Natural killer cell (primary cell): ENCODE data around the gene TMEM187. TPM values are rescaled to one million over a fixed set of nuclear protein-coding genes. Genes with fewer than 3 reads are reported as not detected.

ENCODE experiments used
- ATAC-seq, 3 donors: fragments of 150-1000 bp in 2 of 3; fragments of 200-7000 bp in 1 of 3; cut with Tn5 transposase; 1 replicate in 1 of 3; 2 replicates in 2 of 3; pipeline ENCODE4 v1.10.0; 2021; ENCODE audit warnings: mild to moderate bottlenecking in 2 of 3, moderate library complexity in 2 of 3
- DNase-seq, 2 donors: peaks; one replicate each; pipeline versions ENCODE4 v3.0.0 to v3.0.0-alpha.2; 2013 to 2021; ENCODE audit warnings: mixed read lengths in 1 of 2
- H3K27ac ChIP-seq: one replicate; pipeline ENCODE4 v1.5.1; 2013; ENCODE audit warnings: mild to moderate bottlenecking, low read length
- H3K27me3 ChIP-seq: one replicate; pipeline ENCODE4 v1.6.1; 2013; ENCODE audit warnings: low read length; ENCODE audit not compliant: control insufficient read depth, insufficient read depth
- H3K36me3 ChIP-seq: one replicate; pipeline ENCODE4 v1.6.1; 2013; ENCODE audit warnings: low read length; ENCODE audit not compliant: control insufficient read depth, insufficient read depth
- H3K4me1 ChIP-seq: one replicate; pipeline ENCODE4 v1.6.1; 2013; ENCODE audit warnings: low read length; ENCODE audit not compliant: control insufficient read depth, insufficient read depth
- H3K4me3 ChIP-seq: one replicate; pipeline ENCODE4 v1.5.1; 2013; ENCODE audit warnings: low read length
- H3K9me3 ChIP-seq: one replicate; pipeline ENCODE4 v1.6.1; 2013; ENCODE audit warnings: low read length; ENCODE audit not compliant: control insufficient read depth, insufficient read depth
- H3K27ac Mint-ChIP-seq, 2 donors: one replicate each; pipeline ENCODE4 v1.8.0; 2022; ENCODE audit warnings: mild to moderate bottlenecking in 2 of 2, mixed read lengths in 2 of 2, moderate library complexity in 1 of 2
- H3K27me3 Mint-ChIP-seq, 2 donors: one replicate each; pipeline ENCODE4 v1.8.0; 2022; ENCODE audit warnings: low read depth in 2 of 2, mixed read lengths in 2 of 2
- H3K36me3 Mint-ChIP-seq: one replicate; pipeline ENCODE4 v1.8.0; 2022; ENCODE audit warnings: mixed read lengths
- H3K4me1 Mint-ChIP-seq, 2 donors: one replicate each; pipeline ENCODE4 v1.8.0; 2022; ENCODE audit warnings: mixed read lengths in 2 of 2
- H3K4me3 Mint-ChIP-seq: one replicate; pipeline ENCODE4 v1.8.0; 2022; ENCODE audit warnings: mild to moderate bottlenecking, moderate library complexity, mixed read lengths
- H3K9me3 Mint-ChIP-seq, 2 donors: one replicate each; pipeline ENCODE4 v1.8.0; 2022; ENCODE audit warnings: mixed read lengths in 2 of 2
- CTCF ChIP-seq: fragments of 200-600 bp; IDR thresholded peaks from one replicate; pipeline ENCODE4 v1.8.0; 2022; ENCODE audit warnings: antibody characterized with exemption
- WGBS: methylation state at CpG from one replicate; pipeline ENCODE4 v1.1.7; 2013; ENCODE audit warnings: missing lambda C conversion rate; ENCODE audit not compliant: insufficient coverage; 5-methylcytosine and 5-hydroxymethylcytosine counted together
- intact Hi-C: fragments of 100-400 bp; cut with micrococcal nuclease; formaldehyde crosslinking; loops from one replicate; pipeline ENCODE4 v1.14.2; 2022
- total RNA-seq, 4 donors: library from RNA; stranded (reverse); fragments of 120-200 nt in 1 of 4; gene quantifications; one replicate each; pipeline versions ENCODE4 v1.2.3 to v1.2.4, GENCODE V29; 2013 to 2022

Gene TMEM187
- total RNA-seq, 3 donors from 2014 or later (not counting 1 experiment from before 2014, with no cell fraction given) = 1.2 to 4.3 (median 1.4) TPM

- no peak for ATAC-seq
- H3K4me1 ChIP-seq = peaks cover 51% of the 10 kb centered on the region
Observed at GRCh38 chrX:153967536-153968224, 4.9 kb upstream of the TMEM187 start.

GRCh38 chrX:153968255-153968654 is 4.3 kb upstream of the TMEM187 start:
- intact Hi-C loops = loop anchor here (5.0 kb wide), 2 partner anchors 41 to 206 kb away; partner anchors contain the start of genes ARHGAP4 and PLXNB3
- 16% methylated on average over 8 of the region's 9 CpGs for WGBS
- peaks cover 32 to 48% of the 10 kb centered on the region in 2 donors for H3K4me1 Mint-ChIP-seq

More at GRCh38 chrX:153967536-153968224, 4.9 kb upstream of the TMEM187 start:
- Mint-ChIP-seq H3K36me3 (no peaks in the 10 kb centered on the region), H3K27ac (peak overlapping the region; percentile 97 to 99), H3K4me1 (peaks cover 28 to 48% of the 10 kb centered on the region in 2 donors), H3K27me3 (no peaks in the 10 kb centered on the region), H3K4me3 (peak overlapping the region; percentile 100), H3K9me3 (no peaks in the 10 kb centered on the region)
- intact Hi-C loops = loop anchor here (5.0 kb wide), 2 partner anchors 40 to 205 kb away; partner anchors contain the start of genes ARHGAP4 and PLXNB3
- TF ChIP-seq CTCF = no peak
- DNase-seq = peak in 1 of 2 donors; percentile 64
- no peaks in the 10 kb centered on the region for H3K27me3 ChIP-seq
- H3K36me3 ChIP-seq = peaks cover 11% of the 10 kb centered on the region
- 18% methylated on average over 10 of the region's 16 CpGs for WGBS
- no peaks in the 10 kb centered on the region for H3K9me3 ChIP-seq
- H3K27ac ChIP-seq = peak overlapping the region; percentile 83
- H3K4me3 ChIP-seq = peak overlapping the region; percentile 2

GRCh38 chrX:153968754-153969124 is 3.8 kb upstream of the TMEM187 start:
- ATAC-seq (no peak), DNase-seq (peak in 1 of 2 donors; percentile 67)
- Histone ChIP-seq H3K36me3 (peaks cover 3% of the 10 kb centered on the region), H3K27ac (peak overlapping the region; percentile 83), H3K9me3 (no peaks in the 10 kb centered on the region), H3K27me3 (no peaks in the 10 kb centered on the region), H3K4me1 (peaks cover 58% of the 10 kb centered on the region), H3K4me3 (peak overlapping the region; percentile 97)
- TF ChIP-seq CTCF = no peak
- 0% methylated on average over 8 of the region's 12 CpGs for WGBS
- Mint-ChIP-seq H3K4me3 (peak overlapping the region; percentile 100), H3K27me3 (no peaks in the 10 kb centered on the region), H3K9me3 (no peaks in the 10 kb centered on the region), H3K4me1 (peaks cover 36 to 48% of the 10 kb centered on the region in 2 donors), H3K27ac (peak overlapping the region; percentile 99 to 100), H3K36me3 (no peaks in the 10 kb centered on the region)
- intact Hi-C loops = loop anchor here (5.0 kb wide), 2 partner anchors 41 to 206 kb away; partner anchors contain the start of genes ARHGAP4 and PLXNB3

More at GRCh38 chrX:153968255-153968654, 4.3 kb upstream of the TMEM187 start:
- Histone ChIP-seq H3K4me1 (peaks cover 53% of the 10 kb centered on the region), H3K27ac (peak overlapping the region; percentile 83), H3K36me3 (peaks cover 6% of the 10 kb centered on the region), H3K9me3 (no peaks in the 10 kb centered on the region), H3K27me3 (no peaks in the 10 kb centered on the region), H3K4me3 (peak overlapping the region; percentile 2)
- H3K27ac Mint-ChIP-seq = peak overlapping the region; percentile 97 to 99
- DNase-seq = no peak
- no peak for ATAC-seq
- no peaks in the 10 kb centered on the region for H3K36me3 Mint-ChIP-seq
- H3K9me3 Mint-ChIP-seq = no peaks in the 10 kb centered on the region
- TF ChIP-seq CTCF = no peak
- peak overlapping the region; percentile 100 for H3K4me3 Mint-ChIP-seq
- no peaks in the 10 kb centered on the region for H3K27me3 Mint-ChIP-seq
